ENCODE measurements around the gene EPHA1. TPM values are rescaled to one million over a fixed set of nuclear protein-coding genes. Genes with fewer than 3 reads are reported as not detected.

Gene EPHA1
- total RNA-seq, 1 donor from 2014 or later = 0.66 TPM

DNA sequence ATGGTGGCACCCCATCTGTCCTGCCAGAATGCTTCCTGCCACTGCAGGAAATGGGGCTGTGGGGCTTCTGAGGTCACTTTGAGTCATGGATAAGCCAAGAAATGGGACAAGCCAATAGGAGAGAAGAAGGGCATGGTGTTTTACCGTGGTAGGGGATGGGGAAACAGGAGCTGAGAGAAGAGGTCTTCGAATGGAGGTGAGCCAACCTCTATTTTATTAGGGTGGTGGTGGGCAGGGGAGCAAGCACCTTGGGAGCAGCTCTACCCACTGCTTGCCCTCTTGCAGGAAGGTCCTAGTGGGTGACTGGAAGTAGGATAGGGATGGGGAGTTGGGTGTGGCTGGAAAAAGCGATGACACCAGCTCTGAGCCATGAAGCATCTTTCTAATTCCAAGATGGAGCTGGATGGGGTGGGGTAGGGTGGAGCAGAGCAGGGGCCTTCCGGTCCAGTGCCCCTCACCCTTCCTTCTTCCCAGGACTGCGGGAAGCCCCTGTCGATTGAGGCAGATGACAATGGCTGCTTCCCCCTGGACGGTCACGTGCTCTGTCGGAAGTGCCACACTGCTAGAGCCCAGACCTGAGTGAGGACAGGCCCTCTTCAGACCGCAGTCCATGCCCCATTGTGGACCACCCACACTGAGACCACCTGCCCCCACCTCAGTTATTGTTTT is 18.4 kb downstream of the EPHA1 start:
- intact Hi-C loops (cut with micrococcal nuclease) = no loop called here

DNA sequence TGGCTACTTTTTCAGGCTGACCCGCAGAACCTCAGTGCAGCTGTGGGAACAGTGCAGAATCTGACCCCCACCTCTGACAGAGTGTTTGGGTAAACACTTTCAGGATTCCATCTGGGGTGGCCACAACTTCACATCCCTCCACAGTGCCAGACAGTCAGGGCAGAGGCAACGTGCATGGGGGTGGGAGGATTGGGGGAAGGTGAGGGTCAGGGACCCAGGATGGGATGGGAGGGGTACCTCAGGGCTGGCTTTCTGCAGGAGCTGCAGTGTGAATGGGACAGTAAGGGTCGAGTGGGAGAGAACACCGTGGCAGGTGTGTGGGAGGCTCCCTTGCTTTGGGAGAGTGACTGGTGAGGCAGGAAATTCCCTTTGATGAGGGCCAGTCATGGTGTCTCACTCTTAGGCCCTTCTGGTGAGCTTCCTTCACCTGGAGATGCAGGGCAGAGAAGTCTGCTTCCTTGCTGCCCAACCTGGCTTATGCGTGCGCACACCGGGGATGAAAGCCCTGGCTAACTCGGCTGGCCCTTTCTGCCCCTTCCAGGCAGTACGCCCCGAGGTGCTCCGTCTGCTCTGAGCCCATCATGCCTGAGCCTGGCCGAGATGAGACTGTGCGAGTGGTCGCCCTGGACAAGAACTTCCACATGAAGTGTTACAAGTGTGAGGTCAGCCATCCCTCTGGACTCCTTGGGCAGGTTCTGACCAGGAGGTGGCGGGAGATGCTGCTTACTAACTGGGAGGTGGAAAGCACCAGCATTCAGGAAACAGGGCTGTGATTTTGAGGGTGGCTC is 19.1 kb downstream of the EPHA1 start:
- intact Hi-C loops (cut with micrococcal nuclease) = loop anchor here (10.0 kb wide), 2 partner anchors 1425 to 1685 kb away; partner anchors contain the start of genes DENND11 and WEE2

DNA sequence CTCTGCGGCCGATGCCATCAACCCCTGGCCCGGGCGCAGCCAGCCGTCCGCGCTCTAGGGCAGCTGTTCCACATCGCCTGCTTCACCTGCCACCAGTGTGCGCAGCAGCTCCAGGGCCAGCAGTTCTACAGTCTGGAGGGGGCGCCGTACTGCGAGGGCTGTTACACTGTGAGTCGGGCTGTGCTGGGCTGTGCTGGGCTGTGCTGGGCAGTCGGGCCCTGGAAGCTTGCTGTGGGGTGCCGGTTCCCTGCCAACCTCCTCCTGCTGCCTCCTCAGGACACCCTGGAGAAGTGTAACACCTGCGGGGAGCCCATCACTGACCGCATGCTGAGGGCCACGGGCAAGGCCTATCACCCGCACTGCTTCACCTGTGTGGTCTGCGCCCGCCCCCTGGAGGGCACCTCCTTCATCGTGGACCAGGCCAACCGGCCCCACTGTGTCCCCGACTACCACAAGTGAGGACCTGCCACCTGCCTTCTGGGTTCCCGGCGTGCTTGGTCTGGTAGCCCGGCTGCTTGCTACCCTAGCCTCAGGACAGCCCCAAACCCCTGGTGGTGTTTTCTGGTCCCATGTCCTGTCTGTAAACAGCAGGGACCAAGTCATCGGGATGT is 20.1 kb downstream of the EPHA1 start:
- intact Hi-C loops (cut with micrococcal nuclease) = loop anchor here (10.0 kb wide), 2 partner anchors 1426 to 1684 kb away; partner anchors contain the start of genes DENND11 and WEE2

DNA sequence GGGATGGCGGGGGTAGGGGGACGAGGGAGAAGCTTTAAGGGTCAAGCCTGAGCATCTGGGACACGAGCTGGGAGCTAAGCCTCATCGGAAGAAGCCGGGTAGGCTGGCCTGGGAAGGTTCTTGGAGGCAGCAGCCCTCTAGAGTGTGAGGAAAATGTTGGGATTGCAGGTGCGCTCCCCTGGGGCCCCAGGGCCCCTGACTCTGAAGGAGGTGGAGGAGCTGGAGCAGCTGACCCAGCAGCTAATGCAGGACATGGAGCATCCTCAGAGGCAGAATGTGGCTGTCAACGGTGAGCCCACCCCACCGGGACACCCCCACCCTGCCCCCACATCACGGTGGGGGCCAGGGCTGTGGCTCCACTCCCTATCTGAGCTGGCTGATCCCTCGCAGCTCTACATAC is 20.6 kb downstream of the EPHA1 start:
- intact Hi-C loops (cut with micrococcal nuclease) = loop anchor here (10.0 kb wide), 2 partner anchors 1427 to 1683 kb away; partner anchors contain the start of genes DENND11 and WEE2

DNA sequence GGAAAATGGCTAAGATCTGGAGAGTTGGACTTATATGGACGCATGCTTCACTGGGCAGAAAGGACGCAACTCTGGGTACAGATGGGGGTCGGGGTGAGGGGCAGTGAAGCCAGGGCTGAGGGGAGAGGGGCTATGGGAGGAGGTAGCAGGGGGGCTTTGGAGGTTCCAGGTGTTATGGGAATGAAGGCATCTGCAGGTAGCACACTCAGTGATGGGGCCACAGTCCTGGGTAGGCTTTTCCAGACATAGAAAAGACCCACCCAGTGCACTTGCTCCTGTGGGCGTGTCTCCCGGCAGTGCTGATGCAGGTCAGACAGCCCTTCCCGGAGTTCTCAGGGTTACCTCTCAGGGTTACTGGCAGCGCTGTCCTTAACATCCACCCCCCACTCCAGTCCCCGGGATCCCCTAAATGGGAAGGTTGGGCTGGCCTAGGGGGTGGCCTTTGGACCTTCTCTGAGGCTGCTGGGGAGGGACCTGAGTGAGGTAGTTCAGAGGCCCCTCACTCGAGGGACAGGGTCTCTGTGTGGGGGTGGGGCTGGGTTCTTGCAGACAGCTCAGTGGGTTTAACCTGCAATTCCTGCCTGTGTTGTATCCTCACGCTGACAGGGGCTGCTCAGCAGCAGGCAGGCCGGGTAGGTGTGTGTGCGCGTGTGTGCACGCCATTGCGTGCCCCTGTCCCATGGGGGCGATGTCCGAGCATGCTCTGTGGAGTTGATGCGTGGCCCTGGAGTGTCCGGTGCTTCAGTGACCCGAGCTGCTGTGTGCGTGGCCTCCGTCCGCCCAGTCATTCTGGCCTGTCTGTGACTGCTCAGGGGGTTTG is 21.3 kb downstream of the EPHA1 start:
- intact Hi-C loops (cut with micrococcal nuclease) = loop anchor here (10.0 kb wide), 2 partner anchors 1427 to 1683 kb away; partner anchors contain the start of genes DENND11 and WEE2

DNA sequence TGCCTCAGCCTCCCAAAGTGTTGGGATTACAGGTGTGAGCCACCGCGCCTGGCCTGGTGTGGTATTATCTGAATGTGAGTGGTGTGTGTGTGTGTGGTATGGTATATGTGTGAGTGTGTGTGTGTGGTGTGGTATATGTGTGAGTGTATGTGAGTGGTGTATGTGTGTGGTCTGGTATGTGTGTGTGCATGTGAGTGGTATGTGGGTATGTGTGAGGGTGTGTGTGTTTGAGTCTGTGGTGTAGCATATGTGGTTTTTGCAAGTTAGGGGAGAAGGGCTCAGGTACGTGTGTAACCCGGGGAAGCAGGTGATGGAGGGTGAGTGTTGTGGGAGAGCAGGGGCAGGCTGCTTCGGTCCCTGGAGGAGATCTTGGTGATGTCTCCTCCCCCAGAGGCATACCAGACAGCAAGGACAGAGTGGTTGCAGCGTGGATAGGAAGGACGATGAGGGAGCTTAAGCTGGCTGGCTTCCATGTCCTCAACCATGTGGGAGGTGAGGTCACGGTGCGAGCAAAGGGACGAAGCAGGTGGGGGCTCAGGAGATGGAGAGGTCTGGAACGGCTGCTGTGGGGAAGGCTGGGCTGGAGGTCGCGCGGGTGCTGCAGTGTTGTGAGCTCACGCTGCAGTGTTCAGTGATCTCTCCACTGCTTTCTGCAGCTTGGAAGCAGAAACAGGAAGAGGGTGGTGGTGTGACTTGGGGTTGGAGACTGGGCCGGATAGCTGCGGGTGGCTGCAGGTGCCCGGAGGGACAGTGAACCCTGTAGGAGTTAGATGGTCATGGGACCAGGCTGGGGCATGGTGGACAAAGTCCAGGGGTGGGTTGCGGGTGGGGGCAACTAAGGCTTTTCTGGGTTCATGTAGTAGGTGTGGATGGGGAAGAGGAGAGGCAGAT is 22.5 kb downstream of the EPHA1 start:
- intact Hi-C loops (cut with micrococcal nuclease) = loop anchor here (10.0 kb wide), 2 partner anchors 1429 to 1681 kb away; partner anchors contain the start of genes DENND11 and WEE2

DNA sequence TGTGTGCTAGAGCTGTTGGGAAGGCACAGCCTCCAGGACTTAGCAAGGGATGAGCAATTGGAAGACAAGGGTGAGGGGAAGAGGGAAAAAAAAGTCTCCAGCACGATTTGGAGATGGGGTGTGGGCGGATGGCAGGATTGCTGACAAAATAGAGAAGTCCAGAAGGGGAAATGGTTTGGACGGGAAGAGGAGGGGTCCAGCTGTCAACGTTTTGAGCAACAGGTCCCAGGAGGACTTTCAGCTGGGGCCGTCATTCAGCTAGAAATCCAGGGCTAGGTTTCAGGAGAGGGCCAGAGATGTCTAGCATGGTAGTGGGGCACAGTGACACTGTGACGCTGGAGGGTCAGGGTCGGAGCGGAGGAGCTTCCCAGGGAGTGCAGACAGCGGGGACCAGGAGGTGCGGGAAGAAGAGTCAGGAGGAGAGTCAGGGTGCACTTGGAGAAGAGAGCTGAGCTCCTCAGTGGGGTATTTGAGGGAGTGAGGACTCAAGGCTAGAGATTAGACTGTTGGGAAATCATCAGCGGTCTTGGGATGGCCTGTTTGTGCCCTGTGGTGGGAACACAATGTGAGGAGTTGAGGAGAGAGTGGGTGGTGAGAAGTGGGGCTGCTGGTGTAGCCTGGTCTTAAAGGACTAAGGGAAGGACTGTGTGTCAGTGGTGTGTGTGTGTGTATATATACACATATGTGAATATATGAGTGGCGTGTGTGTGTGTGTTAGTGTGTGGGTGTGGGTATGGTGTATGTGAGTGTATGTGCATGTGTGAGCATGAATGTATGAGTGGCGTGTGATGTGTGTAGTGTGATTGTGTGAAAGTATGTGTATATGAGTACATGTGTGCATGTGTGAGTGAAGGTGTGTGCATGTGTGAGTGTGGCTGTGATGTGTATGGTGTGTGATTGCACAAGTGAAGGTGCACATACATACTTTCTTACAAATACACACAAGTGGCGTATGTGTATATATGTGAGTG is 23.7 kb downstream of the EPHA1 start:
- intact Hi-C loops (cut with micrococcal nuclease) = loop anchor here (1.0 to 10.0 kb wide), 3 partner anchors 22 to 1680 kb away; partner anchors contain the start of genes DENND11 and WEE2

DNA sequence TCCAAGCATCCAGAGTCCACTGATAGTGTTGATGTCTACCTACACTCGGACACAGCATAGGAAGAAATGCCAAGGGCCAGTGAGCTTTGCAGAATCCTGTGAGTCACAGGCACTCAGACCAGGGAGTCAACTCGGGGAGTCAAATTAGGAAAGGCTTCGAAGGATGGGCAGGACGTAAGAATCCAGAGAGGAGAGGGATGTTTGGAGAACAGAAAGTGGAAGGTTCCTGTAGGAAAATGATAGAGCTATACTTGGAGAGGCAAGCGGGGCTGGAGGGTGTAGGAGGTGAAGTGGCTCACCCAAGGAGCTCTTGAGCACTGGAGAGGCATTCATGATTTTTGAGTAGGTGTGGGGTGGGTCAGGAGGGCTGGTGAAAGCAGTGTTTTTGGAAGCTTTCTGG is 24.5 kb downstream of the EPHA1 start:
- intact Hi-C loops (cut with micrococcal nuclease) = loop anchor here (1.0 to 10.0 kb wide), 3 partner anchors 23 to 1679 kb away; partner anchors contain the start of genes DENND11 and WEE2

DNA sequence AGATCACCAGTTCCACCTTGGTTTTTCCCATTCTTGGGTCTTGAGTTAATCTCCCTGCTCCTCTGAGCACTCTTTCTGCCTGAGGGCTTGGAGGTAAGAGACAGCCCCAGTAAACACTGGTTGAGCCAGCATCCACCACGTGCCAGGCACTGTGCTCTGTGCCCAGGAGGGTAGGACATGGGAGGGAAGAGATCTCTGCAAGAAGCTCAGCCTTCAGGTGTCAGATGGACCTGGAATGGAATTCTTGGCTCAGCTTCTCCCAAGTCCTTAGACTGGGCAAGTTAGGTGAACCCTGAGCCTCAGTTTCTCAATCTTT is 25.1 kb downstream of the EPHA1 start:
- intact Hi-C loops (cut with micrococcal nuclease) = loop anchor here (10.0 kb wide), 2 partner anchors 1431 to 1679 kb away; partner anchors contain the start of genes DENND11 and WEE2

DNA sequence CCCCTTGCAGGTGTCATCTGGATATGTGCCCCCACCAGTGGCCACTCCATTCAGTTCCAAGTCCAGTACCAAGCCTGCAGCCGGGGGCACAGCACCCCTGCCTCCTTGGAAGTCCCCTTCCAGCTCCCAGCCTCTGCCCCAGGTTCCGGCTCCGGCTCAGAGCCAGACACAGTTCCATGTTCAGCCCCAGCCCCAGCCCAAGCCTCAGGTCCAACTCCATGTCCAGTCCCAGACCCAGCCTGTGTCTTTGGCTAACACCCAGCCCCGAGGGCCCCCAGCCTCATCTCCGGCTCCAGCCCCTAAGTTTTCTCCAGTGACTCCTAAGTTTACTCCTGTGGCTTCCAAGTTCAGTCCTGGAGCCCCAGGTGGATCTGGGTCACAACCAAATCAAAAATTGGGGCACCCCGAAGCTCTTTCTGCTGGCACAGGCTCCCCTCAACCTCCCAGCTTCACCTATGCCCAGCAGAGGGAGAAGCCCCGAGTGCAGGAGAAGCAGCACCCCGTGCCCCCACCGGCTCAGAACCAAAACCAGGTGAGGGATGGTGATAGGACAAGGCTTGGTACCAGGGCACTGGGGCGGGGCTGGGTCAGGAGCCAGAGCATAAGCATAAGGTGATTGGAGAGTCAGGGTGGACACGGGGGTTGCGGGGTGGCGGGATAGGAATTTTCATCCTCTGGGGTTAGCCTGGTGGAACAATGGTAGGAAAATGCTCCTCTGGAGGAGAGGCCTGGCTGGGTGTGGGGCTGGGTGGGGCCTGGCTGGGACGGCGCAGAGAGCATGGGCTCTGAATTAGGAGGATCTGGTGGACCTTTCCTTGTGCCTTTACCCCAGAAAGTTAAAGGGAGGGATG is 25.6 kb downstream of the EPHA1 start:
- intact Hi-C loops (cut with micrococcal nuclease) = loop anchor here (10.0 kb wide), 2 partner anchors 1432 to 1678 kb away; partner anchors contain the start of genes DENND11 and WEE2

DNA sequence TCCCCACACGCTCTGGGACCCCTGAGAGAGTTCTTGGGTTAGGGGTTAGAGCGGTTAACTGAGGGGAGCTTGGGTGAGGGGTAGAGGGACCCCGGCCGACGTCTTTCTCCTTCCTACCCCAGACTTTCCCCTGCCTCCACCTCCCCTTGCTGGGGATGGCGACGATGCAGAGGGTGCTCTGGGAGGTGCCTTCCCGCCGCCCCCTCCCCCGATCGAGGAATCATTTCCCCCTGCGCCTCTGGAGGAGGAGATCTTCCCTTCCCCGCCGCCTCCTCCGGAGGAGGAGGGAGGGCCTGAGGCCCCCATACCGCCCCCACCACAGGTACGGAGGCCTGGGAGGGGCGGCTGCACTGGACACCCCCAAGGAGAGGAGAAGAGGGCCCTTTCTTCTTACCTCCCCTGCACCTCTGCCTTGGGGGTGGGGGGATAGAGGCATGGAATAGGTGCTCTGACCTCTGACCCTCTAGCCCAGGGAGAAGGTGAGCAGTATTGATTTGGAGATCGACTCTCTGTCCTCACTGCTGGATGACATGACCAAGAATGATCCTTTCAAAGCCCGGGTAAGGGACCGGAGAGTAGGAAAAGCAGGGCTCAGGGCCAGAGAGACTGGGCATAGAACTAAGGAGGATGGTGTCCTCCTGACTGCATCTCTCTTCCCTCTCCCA is 26.4 kb downstream of the EPHA1 start:
- intact Hi-C loops (cut with micrococcal nuclease) = loop anchor here (10.0 kb wide), 2 partner anchors 1433 to 1677 kb away; partner anchors contain the start of genes DENND11 and WEE2

DNA sequence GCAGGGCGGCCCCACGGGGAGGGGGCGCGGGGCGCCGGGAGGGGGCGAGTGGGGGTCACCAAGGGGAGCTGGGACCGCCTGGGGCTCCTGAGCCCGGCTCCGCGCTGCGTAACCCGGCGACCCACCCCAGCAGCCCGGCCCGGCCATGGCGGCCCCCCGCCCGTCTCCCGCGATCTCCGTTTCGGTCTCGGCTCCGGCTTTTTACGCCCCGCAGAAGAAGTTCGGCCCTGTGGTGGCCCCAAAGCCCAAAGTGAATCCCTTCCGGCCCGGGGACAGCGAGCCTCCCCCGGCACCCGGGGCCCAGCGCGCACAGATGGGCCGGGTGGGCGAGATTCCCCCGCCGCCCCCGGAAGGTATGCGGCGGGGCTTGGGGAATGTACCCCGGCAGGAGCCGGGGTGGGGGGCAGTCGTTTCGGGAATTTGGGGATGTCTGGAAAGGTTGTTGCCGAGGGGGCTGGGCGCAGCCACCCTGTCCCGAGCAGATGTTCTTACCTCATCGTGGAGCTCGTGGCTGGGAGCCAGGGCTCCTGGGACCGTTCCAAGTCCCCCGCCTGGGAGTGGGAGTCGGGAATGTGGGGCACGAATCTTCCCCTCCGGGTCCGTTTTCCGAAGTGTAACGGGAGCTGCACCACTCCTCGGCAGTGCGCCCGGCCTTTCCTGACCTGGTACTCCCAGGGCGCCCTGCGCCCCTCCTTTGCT is 27.1 kb downstream of the EPHA1 start:
- intact Hi-C loops (cut with micrococcal nuclease) = loop anchor here (1.0 to 10.0 kb wide), 8 partner anchors 9 to 1677 kb away; partner anchors contain the start of genes DENND11, EPHA1 and WEE2

DNA sequence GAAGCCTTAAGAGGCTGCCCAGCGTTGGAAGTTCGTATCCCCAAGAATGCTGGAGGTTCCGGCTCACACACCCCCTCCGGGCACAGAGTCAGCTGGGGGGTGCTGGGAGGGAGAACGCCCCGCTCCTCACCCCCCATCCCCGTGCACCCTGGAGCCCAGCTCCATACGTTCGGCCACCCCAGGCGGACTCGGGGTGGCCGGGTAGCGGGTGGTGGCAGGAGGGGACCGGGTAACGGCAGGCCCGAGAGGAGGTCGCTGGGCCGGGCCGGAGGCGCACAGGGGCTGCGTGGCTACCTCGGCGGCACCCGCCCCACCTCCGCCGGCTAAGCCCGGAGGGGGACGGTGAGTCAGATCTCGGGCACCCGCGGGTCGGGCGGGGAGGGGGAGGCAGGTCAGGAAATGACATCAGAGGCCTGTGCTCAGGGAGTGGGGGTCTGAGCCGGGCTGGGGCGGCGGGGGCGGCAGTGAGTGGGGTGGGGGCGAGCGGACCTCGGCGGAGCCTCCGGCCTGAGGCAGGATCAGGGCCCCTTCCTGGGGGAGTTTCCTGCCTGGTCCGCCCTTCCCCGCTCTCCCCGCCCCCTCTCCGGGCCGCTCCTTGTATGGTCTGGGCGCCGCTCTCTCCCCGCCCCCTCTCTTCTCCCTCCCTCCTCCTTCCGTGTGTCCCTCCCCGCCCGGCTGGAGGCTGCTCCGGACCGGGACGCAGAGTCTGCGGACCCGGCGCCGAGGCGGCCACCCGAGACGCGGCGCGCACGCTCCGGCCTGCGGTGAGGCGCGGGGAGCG is 27.8 kb downstream of the EPHA1 start, which contains the start of gene ZYX:
ZYX (plus strand) TSS at position 700 of the 781 bp plus-strand sequence. CDS start 227 bp downstream, outside the sequence.
- intact Hi-C loops (cut with micrococcal nuclease) = loop anchor here (1.0 to 10.0 kb wide), 16 partner anchors 9 to 1676 kb away; partner anchors contain the start of genes CASP2, DENND11, EPHA1 and EPHB6

DNA sequence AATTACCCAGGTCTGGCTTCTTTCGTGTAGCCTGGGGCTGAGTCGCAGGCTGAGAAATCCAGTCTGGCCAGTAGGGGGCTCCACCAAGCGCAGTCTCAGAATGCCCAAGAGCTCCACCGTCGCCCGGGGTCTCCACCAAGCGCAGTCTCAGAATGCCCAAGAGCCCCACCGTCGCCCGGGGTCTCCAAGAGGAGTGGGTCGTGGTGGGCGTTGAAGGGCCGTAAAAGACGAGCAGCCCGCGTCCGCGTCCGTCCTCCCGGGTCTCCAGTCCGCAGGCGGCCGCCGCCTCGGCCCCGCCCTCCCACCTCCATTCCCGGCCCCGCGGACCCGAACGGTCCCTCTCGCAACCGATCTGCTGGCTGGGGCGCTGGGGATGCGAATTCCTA is 28.4 kb downstream of the EPHA1 start:
- intact Hi-C loops (cut with micrococcal nuclease) = loop anchor here (1.0 to 10.0 kb wide), 13 partner anchors 18 to 1675 kb away; partner anchors contain the start of genes CASP2, DENND11, EPHB6 and FAM131B
